Epithelial cell of proximal tubule (primary cell): Measurements from ENCODE around the gene COL5A1. TPM values are rescaled to one million over a fixed set of nuclear protein-coding genes. Genes with fewer than 3 reads are reported as not detected.

Source experiments
- DNase-seq: peaks from one replicate; pipeline ENCODE4 v3.0.0-alpha.2; 2011; ENCODE audit warnings: low read depth
- H3K4me3 ChIP-seq: 2 replicates; pipeline ENCODE4 v1.5.1; 2011; ENCODE audit warnings: low read depth, mild to moderate bottlenecking, low read length
- CTCF ChIP-seq: conservative IDR thresholded peaks from 2 replicates; pipeline ENCODE4 v1.5.1; 2012; ENCODE audit warnings: low read depth, mild to moderate bottlenecking, low read length
- total RNA-seq: library from RNA; depleted of rRNA; stranded (reverse); fragments of >200 nt; gene quantifications from 2 replicates; pipeline ENCODE4 v1.2.3, GENCODE V29; 2015

COL5A1 gene
- total RNA-seq, 1 donor from 2014 or later: 16.0 TPM

GRCh38 chr9:134670851-134671281, 29.3 kb downstream of the COL5A1 start:
- TF ChIP-seq CTCF: no peak
- H3K4me3 ChIP-seq: no peak overlapping the region
- DNase-seq: no peak

DNA sequence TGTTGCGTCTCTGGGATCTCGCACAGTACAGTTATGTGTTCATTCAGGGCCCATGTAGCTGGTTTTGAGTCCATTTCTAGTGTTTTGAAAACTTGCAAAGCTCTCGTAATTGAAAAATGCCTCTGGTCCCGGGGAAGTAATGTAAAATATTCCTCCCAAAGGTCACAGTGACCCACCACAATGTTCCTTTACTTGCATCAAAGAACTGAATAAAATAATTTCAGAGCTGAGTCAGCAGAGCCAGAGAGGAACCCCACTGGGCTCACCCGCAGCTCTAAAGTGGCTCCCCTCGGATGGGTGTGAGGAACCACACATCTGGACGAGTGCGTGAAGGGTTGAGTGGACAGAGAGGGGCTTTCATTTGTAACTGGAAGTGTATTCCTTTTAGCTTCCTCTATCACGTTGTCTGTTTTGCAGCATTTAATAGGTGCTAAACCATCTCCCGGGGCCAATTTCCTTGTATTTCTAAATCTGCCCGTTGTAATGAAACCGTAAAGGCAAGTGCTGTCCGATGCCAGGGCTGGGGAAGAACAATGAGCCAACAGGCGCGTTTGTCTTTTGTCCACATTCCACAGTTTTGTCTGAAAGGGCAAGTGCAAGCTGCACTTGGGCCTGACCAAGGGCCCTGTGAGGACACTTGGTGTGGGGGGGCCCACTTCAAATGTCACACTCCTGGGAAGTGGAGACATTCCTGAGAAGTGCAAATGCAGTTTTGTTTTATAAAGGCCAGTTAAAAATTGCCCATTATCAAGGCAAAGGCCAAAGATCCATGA, 29.9 kb downstream of the COL5A1 start:
- no peak for TF ChIP-seq CTCF
- H3K4me3 ChIP-seq: no peak overlapping the region

DNA sequence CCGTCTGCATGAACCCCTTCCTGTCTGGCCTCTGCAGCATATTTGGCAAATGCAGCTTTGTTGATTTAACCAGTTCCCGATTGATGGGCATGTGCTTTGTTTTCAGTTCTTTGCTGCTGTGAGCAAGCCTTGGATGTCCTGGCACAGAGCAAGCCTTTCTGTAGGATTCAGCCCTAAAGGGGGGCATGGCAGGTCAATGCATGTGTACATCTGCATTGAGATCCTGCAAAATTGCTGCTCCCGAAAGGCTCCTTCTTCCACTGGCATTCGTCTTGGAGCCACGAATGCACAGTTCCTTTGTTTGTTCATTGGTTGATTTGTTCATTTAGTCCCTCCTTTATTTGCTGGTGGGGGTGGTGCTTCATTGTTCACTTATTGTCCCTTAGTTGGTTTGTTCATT, 34.8 kb downstream of the COL5A1 start:
- no peak for DNase-seq
- H3K4me3 ChIP-seq: no peak overlapping the region
- no peak for TF ChIP-seq CTCF

More for the DNA sequence above, 29.9 kb downstream of the COL5A1 start:
- DNase-seq: no peak

- no peak for DNase-seq
- TF ChIP-seq CTCF: no peak
- H3K4me3 ChIP-seq: no peak overlapping the region
These were observed 35.3 kb downstream of the COL5A1 start for GRCh38 chr9:134676886-134677285.

GRCh38 chr9:134677743-134678142, 36.1 kb downstream of the COL5A1 start:
- H3K4me3 ChIP-seq: no peak overlapping the region
- TF ChIP-seq CTCF: no peak
- no peak for DNase-seq

DNA sequence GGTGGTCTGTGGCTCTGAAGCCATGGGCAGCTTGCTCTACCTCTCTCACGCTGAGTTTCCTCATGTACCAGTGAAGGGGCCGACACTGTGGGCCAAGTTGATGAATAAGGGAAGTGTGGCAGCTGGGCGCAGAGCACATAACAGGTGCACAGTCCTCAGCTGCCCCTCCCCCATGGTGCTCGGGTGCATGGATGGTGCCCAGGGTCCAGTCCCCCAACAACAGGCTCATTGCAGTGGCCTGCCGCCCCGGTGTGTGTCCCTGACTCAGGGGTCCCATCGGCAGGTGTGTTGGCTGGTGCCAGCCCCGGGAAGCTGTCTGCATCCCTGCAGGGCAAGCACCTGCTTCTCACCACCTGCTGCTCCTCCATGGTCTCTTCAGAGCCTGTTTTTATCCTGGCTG, 36.6 kb downstream of the COL5A1 start:
- H3K4me3 ChIP-seq: no peak overlapping the region
- no peak for DNase-seq
- TF ChIP-seq CTCF: no peak
